GM18867 (cell line): ENCODE measurements around the gene PGK2.
"Not testable (repeated sequence)": the region's sequence is repeated elsewhere in the genome, so short reads cannot be mapped to it uniquely, and the experiment has no call there.

Experiments used
- ATAC-seq: cut with Tn5 transposase; IDR thresholded peaks from one replicate; pipeline ENCODE4 v1.9.1; 2021; ENCODE audit warnings: mild to moderate bottlenecking, moderate library complexity; ENCODE audit not compliant: unreplicated experiment

Gene PGK2

DNA sequence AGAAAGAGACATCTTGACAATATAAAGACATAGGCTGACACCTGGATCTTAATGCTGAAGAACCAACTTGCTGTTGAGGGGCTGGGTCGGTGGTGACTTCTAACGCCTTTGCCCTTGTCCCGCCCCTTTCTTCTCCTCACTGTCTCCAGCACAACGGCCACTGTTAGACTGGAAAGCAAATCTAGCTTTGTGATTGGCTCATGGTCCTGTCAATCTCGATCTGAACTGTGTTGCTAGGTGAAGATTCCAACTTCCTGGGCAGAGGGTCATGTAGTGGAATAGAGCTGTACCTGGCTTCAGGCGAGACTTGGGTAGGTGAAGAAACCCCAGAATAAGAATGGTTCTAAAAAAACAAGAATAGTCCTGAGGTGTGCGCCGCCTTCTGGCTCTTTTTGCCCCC is at the start of gene PGK2:
TSS of gene PGK2 (minus strand) at position 110 of the 400 bp plus-strand sequence. CDS start at position 12, 98 bp downstream.
- ATAC-seq: peak; percentile 61

DNA sequence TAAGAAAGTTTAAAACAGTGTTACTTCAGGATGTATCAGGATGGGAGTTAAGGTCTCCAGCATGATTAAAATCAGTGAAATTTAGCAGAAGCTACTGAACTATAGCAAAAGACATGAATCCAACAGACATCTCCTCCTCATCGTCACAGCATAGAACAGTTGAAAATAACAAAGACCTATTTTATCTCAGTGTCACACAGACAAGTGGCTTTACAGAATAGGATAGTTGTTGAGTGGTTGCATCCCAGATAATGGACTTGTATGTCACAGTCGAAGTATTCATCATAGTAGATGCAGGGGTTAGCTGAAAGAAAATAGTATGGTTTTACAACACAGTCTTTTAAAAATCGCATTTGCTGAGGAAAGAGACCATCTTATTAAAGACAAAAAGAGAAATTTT is 48.1 kb upstream of the PGK2 start:
- ATAC-seq: no peak

DNA sequence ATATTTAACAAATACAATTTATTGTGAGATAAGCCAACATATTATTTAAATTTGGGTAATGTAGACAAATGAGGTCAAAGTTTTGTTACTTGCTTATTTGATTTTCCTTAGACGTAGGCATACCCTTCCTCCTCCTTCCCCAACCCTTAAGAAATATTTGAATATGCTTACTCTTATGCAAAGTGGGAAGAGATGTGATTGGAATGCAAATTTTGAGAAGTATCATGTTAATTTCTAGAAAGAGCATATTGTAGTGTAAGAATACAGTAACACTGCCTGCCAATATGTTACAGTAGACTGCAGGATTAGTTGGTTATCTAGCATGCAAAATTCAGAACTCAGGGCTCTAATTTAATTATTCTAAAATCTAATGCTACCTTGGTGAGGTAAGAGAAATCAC is 46.3 kb upstream of the PGK2 start:
- ATAC-seq: no peak

DNA sequence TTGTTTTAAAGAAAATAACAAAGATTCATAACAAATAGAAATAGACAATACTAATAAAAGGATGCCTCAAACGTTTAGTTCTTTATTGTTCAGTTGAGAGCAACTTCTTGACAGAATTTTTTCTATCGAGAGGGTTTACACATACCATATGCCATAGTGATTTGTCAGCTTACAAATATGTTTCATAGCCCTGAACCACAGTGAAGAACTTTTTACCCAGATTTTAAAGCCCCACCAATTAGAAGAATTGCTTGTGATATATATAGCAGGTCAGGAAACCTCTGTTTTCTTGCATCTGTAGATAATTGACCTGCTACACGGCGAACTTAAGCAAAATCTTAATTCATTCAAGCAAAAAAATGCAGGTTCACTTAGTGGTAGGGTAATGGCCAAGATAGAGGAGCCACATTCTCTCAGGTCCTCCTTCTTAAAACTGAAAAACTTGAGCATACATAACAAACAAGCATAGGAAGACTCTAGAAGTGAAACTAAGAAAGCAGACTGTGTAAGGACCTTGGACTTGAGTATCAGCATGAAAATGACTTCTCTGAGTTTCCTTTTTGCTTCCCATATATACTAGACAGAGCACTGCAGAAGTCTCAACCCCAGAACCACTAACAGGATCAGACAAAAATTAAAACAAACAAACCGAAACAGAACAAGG is 39.8 kb upstream of the PGK2 start:
- ATAC-seq: peak; percentile 96

DNA sequence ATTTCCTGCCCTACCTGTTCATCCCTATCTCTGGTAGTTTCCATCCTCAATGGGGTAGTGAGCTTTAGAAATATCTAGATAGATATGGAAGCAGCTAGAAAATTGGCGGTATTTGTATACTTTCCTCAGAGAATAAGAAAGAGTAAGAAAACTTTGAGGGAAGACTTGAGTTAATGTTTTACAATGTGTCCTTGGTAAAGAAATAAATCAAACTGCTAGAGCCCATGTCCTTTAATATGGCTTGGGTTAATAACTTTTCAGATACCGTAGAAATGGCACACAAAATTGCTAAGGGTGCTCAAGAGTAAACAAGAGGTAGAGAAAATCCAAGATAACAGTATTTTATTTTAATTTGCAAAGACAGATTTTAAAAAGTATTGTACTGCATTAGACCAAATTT is 28.1 kb upstream of the PGK2 start:
- no peak for ATAC-seq

DNA sequence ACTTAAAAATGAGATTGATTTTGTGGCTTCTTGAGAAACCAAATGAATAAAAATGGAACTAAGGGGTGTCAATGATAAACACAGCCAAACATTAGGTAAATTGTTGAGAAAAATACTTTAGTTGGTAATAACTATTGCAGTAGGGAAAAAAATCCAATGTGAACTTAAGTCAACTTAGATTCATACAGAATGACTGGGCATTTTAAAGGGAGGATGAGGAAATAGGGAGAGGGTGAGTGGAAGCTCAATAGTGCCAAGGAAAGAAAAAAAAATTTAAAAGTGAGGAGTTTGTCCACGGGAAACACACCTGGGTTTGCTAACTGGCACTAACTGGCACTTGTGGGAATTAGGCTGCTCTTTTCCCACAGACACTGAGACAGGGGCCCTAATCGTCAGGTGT is 26.2 kb upstream of the PGK2 start:
- no peak for ATAC-seq

DNA sequence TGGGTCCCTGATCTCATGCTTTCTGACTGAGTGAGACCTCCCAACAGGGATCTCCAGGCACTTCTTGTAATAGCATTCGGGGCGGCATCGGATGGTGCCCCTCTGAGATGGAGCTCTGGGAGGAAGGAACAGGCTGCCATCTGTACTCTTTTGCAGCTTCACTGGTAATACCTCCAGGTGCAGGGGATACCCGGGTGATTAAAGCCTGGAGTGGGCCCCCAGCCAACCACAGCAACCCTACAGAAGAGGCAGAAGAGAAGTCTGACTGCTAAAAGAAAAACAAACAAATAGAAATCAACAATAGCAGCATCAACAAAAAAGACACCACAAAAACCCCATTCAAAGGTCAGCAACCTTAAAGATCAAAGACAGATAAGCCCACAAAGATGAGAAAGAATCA is 19.1 kb upstream of the PGK2 start:
- ATAC-seq: no peak

DNA sequence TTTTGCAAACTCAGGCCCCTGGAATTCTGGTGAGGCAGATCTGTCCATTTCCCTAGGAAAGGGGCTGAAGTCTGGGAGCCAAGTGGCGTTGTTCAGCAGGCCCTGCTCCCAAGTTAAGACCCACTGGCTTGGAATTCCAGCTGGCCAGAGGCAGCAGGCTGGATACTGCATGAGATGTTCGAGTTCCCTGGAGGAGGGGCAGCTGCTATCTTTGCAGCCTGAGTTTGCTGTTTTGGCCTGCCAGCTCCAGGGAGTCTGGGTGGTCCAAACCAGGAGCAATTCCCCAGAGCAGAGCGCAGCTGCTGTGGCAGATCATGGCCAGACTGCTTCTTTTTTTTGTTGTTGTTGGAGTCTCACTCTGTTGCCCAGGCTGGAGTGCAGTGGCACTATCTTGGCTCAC is 18.2 kb upstream of the PGK2 start:
- ATAC-seq: no peak

DNA sequence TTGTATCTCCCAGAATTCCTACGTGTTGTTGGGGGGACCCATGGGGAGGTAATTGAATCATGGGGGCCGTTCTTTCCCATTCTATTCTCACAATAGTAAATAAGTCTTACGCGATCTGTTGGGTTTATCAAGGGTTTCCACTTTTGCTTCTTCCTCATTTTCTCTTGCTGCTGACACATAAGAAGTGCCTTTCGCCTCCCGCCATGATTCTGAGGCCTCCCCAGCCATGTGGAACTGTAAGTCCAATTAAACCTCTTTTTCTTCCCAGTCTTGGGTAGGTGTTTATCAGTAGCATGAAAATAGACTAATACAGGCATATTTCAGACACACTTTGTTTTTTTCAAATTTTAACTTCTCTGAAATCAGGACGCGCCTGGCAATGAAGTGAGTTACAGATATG is 14.4 kb upstream of the PGK2 start:
- ATAC-seq: no peak

DNA sequence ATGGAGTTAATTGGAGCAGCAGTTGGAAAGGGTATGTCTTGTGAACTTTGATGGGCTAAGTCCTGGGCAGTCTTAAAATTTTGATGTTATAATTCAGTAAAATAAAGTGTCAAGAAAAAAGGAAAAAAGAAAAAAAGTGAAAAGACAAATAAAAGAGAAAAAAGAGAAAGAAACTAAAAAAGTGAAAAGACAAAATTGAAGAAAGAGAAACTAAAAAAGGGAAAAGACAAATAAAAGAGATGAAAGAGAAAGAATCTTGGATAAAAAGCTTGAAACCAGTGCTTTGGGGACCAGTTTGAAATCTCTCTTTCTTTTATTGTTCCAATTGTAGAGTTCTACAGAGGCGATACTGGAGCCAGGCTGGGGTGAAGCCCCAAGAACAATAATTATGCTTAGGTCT is 12.0 kb upstream of the PGK2 start:
- ATAC-seq: no peak

DNA sequence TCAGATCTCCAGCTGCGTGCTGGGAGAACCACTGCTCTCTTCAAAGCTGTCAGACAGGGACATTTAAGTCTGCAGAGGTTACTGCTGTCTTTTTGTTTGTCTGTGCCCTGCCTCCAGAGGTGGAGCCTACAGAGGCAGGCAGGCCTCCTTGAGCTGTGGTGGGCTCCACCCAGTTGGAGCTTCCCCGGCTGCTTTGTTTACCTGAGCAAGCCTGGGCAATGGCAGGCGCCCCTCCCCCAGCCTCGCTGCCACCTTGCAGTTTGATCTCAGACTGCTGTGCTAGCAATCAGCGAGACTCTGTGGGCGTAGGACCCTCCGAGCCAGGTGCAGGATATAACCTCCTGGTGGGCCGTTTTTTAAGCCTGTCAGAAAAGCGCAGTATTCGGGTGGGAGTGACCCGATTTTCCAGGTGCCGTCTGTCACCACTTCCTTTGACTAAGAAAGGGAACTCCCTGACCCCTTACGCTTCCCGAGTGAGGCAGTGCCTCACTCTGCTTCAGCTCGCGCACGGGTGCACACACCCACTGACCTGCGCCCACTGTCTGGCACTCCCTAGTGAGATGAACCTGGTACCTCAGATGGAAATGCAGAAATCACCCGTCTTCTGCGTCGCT is 9.9 kb upstream of the PGK2 start:
- not testable (repeated sequence) for ATAC-seq

DNA sequence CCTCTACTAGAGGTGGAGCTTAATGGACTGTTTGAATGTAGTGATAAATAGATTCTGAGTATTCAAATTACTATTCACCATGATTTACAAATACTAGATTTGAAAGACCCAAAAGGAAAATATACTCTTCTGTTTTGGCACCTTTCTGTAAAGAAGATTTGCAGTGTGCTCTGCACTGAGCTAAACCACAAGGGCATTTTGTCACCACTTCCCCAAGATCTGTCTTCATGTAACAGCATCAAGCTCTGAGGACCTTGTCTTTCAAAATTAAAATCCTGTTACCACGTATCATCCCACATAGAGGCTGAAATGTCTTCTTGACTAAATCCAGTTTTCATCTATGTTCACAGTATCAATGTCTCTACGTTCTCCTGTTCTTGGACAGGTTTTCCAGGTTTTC is 3.3 kb upstream of the PGK2 start:
- ATAC-seq: no peak

DNA sequence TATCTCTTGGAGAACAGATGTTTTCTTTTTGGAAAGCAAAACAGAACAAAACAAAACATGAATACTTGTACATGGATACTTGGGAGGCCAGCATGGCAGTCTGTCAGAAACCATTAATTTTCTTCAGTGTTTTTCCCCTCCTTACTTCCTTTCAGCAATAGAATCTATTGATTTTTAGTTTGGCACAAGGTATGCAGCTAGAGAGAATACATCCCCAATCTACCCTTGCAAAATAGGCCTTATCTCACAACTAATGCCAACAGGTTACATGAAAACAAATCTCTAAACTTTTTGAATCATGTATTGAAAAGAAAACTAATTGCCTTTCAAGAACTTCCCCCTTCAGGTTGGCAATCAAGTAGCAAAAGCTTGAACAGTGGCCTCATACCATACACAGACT is 2.8 kb downstream of the PGK2 start:
- ATAC-seq: no peak

DNA sequence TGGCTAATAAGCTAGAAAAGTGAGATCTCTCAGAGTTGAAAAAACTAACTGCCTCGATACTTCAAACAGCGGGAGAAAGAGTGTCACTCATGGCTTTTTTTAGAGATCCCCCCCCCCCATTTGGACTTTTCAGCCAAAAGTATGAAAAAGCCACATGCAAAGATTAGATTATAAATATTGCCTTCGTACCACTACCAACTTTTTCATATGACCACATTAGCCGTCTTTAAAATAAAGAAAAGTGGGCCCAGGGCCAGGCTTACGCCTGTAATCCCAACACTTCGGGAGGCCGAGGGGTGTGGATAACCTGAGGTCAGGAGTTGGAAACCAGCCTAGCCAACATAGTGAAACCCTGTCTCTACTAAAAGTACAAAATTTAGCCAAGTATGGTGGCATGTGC is 4.4 kb downstream of the PGK2 start:
- ATAC-seq: no peak

DNA sequence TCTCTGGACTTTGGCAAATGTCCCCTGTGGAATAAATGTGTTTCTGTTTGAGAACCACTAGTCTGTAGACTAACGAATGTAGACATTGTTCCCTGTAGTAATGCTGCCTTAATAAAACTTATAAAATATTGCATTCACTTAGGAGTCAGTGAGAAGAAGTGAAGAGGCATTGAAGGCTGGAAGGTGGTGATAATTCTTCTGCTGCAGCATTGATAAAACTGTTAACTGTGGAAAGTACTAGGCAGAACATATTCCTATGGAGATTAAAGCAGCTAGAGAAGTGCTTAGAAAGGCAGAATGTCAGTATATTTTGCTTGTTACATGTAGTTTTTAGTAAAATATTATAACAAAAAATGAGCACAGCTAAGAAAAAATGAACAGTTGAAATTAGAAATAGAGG is 4.8 kb downstream of the PGK2 start:
- no peak for ATAC-seq

DNA sequence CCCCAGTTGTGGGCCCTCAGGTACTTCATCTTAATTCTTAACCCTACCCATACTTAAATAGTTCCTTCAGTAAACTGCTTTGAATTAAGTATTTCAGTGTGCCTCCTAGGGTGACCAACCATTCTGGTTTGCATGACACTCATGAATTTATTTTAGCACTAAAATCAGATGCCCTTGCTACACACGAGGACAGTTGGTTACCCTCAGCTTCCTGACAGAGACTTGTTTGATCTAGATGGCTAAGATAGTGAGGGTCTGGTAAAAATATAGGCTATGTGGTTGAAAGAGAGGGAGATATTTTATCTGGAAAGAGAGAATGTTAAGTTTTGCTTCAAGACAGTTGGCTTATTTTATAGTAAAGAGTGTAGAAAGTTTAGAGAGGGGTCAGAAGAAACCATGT is 10.6 kb downstream of the PGK2 start:
- ATAC-seq: no peak

DNA sequence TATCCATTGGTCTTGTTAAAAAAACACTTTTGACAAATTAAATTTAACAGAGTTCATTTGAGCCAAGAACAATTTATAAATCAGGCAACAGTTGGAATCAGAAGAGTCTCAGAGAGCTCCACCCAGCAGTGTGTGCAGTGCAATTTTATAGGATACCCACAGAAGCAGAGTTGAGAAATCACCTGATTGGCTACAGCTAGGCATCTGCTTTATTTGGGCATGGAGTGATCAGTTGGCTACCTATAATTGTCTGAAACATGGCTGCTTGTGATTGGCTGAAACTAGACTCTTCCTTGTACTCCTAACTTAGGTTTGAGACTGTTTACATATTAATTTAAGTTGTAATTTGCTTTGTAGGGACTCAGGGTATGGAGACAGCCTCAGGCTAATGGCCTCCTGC is 12.0 kb downstream of the PGK2 start:
- ATAC-seq: no peak

DNA sequence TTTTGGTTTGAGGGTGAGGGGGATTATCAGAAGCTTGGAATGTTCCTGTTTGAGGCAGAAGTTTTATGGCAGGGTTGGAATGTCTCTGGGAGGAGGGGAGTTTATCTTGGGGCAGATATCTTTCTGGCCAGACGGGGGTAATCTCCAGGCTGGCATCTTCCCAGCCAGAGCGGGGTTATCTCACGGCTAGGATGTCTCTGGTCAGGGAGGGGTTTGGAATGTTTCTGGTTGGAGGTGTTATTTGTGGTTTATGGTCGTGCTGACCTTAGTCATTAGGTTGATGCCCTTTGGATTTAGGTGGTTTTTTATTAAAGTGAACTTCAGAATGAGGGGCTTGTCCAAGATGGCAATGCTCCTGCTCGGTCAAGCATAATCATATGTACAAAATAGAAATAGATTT is 14.8 kb downstream of the PGK2 start:
- no peak for ATAC-seq

DNA sequence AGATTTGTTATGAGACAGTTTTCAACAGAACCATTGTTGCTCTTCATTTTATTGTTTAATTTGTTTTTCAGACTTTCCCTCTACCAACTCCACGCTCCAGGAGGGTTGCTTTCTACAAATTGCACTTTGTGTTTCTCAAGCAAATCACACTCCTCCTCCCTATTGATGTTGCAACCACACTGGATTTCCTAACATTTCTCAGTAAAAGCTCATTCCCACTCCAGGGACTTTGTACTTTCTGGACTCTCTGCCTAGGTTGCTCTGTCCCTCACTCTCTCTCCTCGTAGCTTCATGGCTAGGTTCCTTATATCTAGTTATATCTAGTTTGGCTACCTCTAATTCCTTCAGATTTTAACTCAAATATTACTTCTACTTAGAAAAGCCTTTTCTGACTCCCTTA is 20.3 kb downstream of the PGK2 start:
- no peak for ATAC-seq

DNA sequence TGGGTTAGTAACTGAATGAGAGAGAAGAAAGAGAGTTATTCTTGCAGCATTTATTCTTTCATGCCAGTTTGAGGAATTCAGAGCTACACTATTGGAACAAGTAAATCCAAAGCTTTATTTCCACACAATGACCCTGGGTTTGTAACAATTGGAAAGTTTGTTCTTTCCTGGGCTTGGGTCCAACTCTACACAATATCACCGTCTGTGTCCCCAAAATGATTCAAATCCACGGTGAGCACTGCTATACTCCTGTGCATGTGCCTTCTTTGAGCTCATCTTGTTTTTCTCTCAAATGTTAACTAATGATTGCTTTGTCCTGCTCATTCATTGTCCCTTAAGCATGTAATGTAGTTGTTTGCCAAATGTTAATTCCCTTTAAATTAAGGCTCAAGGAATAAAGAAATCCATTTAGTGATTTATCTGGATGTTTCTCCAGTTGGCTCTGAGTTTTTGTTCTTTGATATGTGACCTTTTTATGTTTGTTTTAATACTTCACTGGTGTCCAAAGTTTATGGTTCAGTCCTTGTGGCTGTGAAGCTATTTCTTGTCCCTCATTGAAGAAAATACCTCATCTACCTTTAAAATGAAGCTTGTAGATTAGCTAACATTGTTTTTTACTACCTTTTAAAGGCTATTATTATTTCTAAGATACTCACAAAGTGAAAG is 22.4 kb downstream of the PGK2 start:
- ATAC-seq: no peak

DNA sequence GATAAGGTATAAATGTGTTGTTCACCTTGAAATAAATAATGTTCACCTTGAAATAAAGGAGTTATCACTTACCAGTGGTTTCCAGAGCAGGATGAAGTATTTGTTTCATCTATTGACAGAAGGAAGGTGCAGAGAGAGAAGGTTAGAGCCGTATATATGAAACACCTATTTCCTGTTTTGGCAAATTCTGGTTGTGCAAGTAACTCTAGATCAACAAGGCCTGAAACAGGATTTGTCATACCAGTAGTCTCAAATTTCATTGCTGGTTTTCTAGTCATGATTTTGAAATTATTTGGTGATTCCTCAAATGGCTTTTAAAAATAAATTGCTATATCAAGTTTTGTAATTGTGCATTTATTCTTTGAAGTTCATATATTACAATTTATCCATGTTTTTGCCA is 42.8 kb downstream of the PGK2 start, which contains the start of gene CRISP3:
TSS of gene CRISP3 (minus strand) at position 130 of the 400 bp plus-strand sequence. CDS start at position 109, 21 bp downstream.
- peak; percentile 60 for ATAC-seq

DNA sequence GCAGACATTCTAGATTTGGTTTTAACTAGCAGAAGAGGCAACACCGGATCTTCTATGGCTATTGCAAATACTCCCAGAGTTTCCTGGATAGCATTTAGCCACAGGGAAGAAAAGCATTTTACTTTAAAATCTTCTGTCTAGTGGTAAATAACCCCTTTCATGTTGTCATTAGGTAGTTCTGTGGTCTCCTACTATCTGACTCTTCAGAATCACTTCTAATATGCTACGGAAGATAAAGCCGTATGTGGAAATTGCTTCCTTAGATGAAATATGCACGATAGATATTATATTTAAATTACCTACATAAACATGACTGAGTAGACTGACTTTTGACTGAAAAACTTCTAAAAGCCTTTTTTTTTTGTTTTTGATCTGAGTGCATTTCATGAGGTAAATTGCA is 43.7 kb downstream of the PGK2 start:
- ATAC-seq: no peak
